HS-27A (cell line): ENCODE measurements around the gene APBB2.
"Not testable (repeated sequence)": the region's sequence is repeated elsewhere in the genome, so short reads cannot be mapped to it uniquely, and the experiment has no call there.

Experiments
- DNase-seq: peaks from one replicate; pipeline ENCODE4 v3.0.0-alpha.2; 2012; ENCODE audit warnings: low read depth, missing footprints

Gene APBB2

DNA sequence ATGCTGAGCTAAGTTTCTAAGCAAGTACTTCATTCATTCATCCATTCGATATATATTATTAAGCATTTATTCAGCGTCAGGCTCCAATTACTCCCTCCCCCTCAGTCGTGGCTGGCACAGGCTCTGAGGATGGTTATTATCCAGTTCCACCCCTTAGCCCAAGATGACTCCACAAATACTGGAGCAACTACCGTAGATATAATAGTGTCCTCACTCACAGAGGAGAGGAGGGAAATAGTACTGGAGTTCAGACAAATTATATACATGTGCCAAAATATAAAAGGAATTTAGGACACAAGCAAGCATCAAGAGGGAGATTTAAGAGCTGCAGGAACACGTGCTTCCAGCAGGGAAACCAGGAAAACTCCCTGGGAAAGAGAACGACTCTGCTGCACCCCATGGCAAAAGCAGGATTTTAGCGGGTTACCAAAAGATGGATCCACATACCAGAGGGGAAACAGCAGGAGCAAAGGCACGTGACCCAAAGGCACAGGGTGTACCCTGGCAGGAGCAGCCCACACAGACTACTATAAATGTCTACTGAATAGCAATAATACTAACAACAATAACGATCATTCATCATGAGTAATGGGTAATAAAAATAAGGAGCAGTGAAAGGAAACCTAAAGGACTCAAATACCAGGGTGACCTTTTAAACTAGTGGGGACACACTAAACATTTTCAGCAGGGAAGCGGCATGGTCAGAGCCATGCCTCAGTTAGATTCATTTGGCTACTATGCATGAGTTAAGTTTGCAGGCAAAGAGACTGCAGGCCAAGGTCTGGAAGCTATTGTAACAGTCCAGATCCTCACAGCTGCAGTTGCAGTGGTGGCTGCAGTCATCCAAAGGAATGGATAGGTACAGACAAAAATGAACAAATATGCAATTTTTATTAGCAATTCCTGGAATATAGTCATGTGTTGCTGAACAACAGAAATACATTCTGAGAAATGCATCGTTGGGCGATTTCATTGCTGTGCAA, 153.7 kb downstream of the APBB2 start:
- no peak for DNase-seq

DNA sequence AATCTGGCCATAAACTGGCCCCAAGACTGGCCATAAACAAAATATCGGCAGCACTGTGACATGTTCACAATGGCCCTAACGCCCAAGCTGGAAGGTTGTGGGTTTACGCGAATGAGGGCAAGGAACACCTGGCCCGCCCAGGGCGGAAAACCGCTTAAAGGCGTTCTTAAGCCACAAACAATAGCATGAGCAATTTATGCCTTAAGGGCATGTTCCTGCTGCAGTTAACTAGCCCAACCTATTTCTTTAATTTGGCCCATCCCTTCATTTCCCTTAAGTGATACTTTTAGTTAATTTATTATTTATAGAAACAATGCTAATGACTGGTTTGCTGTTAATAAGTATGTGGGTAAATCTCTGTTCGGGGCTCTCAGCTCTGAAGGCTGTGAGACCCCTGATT, 154.9 kb downstream of the APBB2 start:
- DNase-seq: not testable (repeated sequence)

DNA sequence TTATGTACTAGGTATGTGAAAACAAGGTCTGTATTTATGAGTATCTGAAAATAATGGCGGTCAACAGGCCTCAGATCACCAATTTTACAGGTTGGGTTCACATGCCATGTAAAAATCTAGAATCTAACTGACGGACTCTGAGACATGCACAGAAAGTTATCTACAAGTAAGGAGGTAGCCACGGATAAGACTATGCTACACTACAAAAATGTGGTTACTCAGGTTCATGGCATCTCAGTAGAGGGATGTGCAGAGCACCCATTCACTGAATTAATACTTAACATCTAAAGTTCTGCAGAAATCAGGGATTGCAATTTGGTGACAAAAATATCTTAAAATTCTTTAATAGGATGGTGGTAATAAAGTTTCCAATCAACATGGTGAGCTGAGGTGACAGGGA, 155.9 kb downstream of the APBB2 start:
- no peak for DNase-seq

DNA sequence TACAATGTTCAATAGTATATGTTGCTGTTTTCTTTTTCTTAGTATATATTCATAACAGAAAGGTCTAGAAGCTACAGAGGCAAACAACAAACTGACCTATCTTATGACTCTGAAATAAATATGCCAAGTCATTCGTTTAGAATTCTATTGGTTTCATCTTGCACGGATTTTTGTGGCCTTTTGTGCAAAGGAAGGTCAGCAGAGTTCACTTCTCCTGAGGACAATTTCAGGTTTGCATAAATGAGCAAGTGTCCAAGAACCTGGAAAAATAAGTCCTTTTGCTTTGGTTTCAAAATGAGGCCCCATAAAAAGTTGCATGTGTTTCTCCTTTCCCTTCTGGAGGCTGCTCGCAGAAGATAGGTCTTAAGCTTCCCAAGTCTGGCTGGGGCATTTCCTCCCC, 156.9 kb downstream of the APBB2 start:
- DNase-seq: no peak

DNA sequence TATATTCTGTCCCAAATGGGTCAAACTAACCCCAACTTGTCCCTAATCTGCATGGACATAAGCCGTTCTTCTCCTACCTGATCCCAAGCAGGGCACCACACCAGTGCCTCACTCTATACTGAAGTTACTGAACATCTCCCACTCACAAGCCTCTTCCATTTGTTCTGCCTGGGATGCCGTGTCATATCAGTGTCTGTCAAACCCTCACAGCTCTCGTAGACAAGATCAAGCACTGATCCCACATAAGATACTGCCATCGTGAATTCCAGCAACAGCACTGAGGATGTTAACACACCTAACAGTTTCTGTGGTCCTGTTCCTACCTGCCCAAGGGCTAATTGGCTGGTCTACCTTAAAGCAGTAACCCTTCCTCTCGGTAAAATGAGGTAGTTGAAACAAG, 162.1 kb downstream of the APBB2 start:
- no peak for DNase-seq

GRCh38 chr4:41050880-41051775, 163.2 kb downstream of the APBB2 start:
- DNase-seq: no peak

DNA sequence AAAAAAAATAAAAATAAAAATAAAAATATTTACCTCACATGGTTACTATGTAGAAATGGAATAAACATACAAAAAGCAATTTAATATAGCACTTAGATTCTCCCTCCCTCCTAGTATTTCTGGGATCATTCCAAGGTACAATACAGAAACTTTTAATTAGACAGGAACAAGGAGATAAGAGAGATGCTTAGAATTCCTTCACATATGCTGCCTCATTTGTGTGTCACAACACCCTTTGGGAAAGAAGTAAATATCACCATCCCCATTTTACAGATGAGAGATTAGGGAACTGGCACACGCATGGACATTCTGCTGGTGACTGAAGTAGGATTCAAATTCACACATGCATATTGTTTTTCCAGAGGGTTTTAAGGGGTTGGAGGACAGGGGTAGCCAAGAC, 164.2 kb downstream of the APBB2 start:
- DNase-seq: no peak

- DNase-seq: not testable (repeated sequence)
These were observed 165.2 kb downstream of the APBB2 start for GRCh38 chr4:41049176-41049575.

DNA sequence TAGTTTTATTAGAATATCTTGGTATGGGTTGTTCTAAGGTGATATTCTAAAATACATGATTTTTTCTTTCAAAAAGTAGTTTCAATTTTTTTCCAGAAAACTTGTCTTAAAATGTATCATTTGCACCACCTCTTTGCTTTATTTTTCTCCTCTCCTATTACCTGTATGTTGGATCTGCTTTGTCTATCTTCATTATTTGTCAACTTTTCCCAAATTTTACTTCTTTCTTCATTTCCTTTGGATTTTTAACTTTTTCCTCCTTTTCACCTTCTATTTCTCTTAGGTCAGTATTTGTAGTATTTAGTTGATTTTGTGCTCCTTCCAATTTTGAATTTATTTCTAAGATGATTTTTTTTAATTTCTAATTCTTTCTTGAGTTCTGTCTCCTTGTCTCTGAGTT, 169.6 kb downstream of the APBB2 start:
- DNase-seq: no peak

DNA sequence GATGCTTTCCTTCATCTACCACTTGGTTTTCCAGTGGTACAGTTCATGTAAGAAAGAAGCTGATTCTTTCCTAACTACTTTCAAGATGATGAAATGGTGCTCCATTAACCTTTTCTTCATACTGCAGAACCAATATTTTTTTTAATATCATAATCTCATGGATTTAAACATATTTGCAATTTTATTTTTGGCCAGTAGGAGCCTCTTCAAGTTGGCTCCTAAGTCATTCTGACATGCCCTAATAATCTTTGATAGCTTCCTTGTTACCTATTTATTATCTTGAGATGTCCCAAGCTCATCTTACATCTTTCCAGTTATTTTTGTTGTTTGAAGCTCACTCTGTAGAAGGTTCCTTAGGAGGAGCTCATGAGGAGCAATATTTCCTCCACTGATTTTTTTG, 170.2 kb downstream of the APBB2 start:
- no peak for DNase-seq

DNA sequence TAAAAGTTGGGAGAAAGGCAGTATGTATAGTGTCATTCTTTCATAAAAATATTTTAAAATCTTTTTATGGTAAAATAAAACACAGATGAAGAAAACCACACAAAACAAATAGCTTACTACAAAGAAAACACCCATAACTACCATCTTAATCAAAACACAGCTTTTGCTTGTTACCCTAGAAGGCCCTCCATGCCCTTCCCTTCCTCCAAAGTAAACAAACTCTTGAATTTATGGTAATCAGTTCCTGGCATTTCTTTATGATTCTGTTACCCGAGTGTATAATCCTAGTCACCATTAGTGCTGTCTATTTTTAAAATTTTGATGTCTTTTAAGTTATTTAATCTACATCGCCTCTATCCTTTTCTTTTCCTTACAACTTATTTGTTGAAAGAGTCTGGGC, 170.9 kb downstream of the APBB2 start:
- DNase-seq: no peak

DNA sequence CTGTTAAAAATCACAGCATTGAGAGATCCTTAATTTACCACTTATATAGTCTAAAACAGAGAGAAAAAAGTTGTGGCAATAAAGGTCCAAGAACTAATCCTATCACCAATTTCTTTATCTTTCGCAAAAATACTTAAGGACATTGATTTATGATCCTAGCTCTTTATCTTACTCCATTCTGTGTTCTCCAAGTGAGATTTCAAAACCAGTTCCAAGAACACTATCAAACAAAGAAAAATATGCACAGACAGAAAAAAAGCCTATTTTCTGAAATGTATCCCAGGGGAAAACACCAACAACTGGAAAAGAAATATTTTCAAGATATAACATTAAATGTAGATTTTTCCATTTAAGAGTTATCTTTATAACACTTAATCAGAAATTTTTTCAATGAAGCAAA, 172.8 kb downstream of the APBB2 start:
- no peak for DNase-seq

DNA sequence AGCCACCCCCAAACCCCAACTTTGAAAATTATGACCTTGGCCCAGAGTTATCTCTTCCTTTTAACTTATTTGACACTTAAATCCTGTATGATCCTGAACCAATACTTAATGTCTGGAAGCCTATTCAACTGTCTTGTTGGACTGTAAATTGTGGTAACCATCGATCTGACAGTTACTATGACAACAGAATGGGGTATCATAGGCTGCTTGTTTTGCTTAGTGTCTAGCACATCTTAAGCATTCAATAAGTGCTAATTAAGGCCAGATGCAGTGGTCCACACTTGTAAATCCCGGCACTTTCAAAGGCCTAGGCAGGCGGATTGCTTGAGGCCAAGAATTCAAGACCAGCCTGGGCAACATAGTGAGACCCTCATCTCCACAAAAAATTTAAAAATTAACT, 175.0 kb downstream of the APBB2 start:
- DNase-seq: no peak

GRCh38 chr4:41038304-41038703, 176.0 kb downstream of the APBB2 start:
- DNase-seq: no peak

DNA sequence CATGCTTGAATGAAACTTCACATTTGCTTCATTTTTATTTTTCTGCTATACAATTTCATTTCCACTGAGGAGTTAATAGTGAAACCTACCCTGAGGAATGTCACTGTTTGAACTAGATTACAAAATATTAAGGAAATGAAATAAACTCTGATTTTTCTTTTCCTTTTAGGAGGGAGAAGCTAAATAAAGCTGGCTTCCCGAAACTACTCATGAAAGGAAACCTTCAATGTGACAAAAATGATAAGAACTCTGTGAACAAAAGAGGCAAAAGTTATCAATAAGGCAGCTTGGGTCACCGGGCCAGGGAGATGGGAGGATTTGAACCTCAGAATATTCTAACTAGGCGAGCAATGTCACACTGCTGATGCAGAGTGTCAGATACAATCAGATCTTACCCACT, 185.2 kb downstream of the APBB2 start:
- DNase-seq: no peak

- DNase-seq: no peak
These were observed 185.8 kb downstream of the APBB2 start for GRCh38 chr4:41028392-41029076.

DNA sequence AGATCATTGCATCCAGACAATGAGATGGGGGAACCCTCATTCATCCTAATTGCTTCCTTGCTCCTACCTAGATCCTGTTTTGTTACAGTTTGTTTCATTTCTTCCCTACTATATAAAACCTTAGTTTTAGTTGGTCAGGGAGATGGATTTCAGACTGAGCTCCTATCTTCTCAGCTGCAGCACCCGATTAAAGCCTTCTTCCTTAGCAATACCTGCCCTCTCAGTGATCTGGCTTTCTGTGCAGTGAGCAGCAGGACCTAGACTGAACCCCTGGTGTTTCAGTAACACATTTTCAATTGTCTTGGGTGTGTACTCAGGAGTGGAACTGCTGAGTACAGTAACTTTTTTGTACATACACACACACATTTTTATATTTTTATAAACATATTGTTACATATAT, 187.4 kb downstream of the APBB2 start:
- DNase-seq: no peak

- DNase-seq: no peak
These were observed 188.5 kb downstream of the APBB2 start for GRCh38 chr4:41025824-41026223.

DNA sequence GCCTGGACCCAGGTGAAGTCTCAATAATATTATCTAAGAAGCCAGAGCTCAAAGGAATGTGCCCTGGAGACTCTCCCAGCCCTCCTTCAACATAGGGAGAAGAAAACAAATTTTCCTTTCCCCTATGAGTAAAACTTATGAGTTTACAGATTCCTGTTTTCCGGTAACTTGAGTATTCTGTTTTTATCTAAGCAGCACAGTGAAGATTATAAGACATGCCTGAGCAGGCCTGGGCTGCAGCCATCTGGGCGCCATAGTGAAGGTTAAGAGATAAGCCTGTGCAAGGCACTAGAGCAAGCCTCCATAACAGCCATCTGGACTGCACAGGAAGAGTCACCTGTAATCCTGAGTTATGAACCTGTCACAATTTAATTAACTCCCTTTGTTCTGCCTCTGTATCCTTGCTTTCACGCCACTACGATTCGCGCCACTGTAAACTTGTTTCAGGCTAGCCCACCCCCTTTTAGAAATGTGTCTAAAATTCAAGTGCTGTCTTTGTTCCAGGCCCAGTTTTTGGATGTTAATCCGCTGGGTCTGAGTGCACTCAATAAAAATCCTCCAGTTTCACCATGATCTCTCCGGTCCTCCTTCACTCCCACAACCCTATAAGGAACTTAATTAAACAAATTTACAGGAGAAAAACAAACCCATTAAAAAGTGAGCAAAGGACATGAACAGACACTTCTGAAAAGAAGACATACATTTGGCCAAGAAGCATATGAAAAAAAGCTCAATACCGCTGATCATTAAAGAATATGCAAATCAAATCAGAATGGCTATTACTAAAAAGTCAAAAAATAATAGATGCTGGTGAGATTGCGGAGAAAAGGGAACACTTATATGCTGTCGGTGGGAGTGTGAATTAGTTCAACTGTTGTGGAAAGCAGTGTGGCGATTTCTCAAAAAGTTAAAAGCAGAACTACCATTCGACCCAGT, 189.5 kb downstream of the APBB2 start:
- no peak for DNase-seq

GRCh38 chr4:41022116-41022515, 192.2 kb downstream of the APBB2 start:
- no peak for DNase-seq

- DNase-seq: no peak
These were observed 199.2 kb downstream of the APBB2 start for GRCh38 chr4:41015016-41015675.
